Liver (tissue), 9 donors: Measurements from ENCODE around the gene RALY. TPM values are rescaled to one million over a fixed set of nuclear protein-coding genes. Genes with fewer than 3 reads are reported as not detected.

Source experiments
- DNase-seq: peaks from one replicate; pipeline ENCODE4 v3.0.0-alpha.2; 2017; ENCODE audit warnings: low spot score
- H3K27ac ChIP-seq, 2 donors: one replicate each; pipeline ENCODE4 v1.7.0; 2013; ENCODE audit warnings: inconsistent platforms in 2 of 2, low read length in 2 of 2, control low read depth in 1 of 2, low read depth in 1 of 2, mild to moderate bottlenecking in 1 of 2
- H3K27me3 ChIP-seq, 4 donors: one replicate each; pipeline versions ENCODE4 v1.6.1 to v1.7.0; 2013; ENCODE audit warnings: low read length in 3 of 4, inconsistent platforms in 1 of 4, mild to moderate bottlenecking in 1 of 4, moderate library complexity in 1 of 4; ENCODE audit not compliant: control insufficient read depth in 4 of 4, insufficient read depth in 4 of 4
- H3K36me3 ChIP-seq, 4 donors: one replicate each; pipeline versions ENCODE4 v1.6.1 to v1.7.0; 2013; ENCODE audit warnings: low read length in 3 of 4, mild to moderate bottlenecking in 3 of 4, low read depth in 1 of 4, moderate library complexity in 1 of 4; ENCODE audit not compliant: control insufficient read depth in 4 of 4, insufficient read depth in 3 of 4
- H3K4me1 ChIP-seq, 4 donors: one replicate each; pipeline versions ENCODE4 v1.6.1 to v1.7.0; 2013; ENCODE audit warnings: low read length in 3 of 4, mild to moderate bottlenecking in 3 of 4, moderate library complexity in 1 of 4; ENCODE audit not compliant: control insufficient read depth in 4 of 4, insufficient read depth in 4 of 4
- H3K4me3 ChIP-seq, 3 donors: one replicate each; pipeline versions ENCODE4 v1.6.1 to v1.7.0; 2013; ENCODE audit warnings: low read length in 3 of 3, control low read depth in 1 of 3, low read depth in 1 of 3, mild to moderate bottlenecking in 1 of 3
- H3K9ac ChIP-seq, 2 donors: one replicate each; pipeline ENCODE4 v1.7.0; 2013; ENCODE audit warnings: low read length in 2 of 2, mild to moderate bottlenecking in 2 of 2, moderate library complexity in 2 of 2, control low read depth in 1 of 2, low read depth in 1 of 2
- H3K9me3 ChIP-seq, 4 donors: one replicate each; pipeline versions ENCODE4 v1.6.1 to v1.7.0; 2013; ENCODE audit warnings: low read length in 3 of 4; ENCODE audit not compliant: control insufficient read depth in 4 of 4
- EGR1 ChIP-seq, 2 donors: IDR thresholded peaks; 2 replicates each; pipeline ENCODE4 v1.6.1; 2016 to 2018; ENCODE audit warnings: antibody characterized with exemption in 2 of 2, low read depth in 2 of 2
- FOXA1 ChIP-seq: IDR thresholded peaks from 2 replicates; pipeline ENCODE4 v1.6.1; 2016; ENCODE audit warnings: antibody characterized with exemption
- FOXA2 ChIP-seq: IDR thresholded peaks from 2 replicates; pipeline ENCODE4 v1.6.1; 2016; ENCODE audit warnings: antibody characterized with exemption
- GABPA ChIP-seq, 2 donors: IDR thresholded peaks in 1 of 2; conservative IDR thresholded peaks in 1 of 2; 2 replicates each; pipeline ENCODE4 v1.6.1; 2016; ENCODE audit warnings: antibody characterized with exemption in 2 of 2, mild to moderate bottlenecking in 1 of 2, moderate library complexity in 1 of 2
- HNF4A ChIP-seq, 2 donors: conservative IDR thresholded peaks; 2 replicates each; pipeline ENCODE4 v1.6.1; 2016; ENCODE audit warnings: antibody characterized with exemption in 2 of 2, mild to moderate bottlenecking in 2 of 2
- NR2F2 ChIP-seq: IDR thresholded peaks from 2 replicates; pipeline ENCODE4 v1.6.1; 2016; ENCODE audit warnings: antibody characterized with exemption
- RAD21 ChIP-seq, 2 donors: IDR thresholded peaks; 2 replicates each; pipeline ENCODE4 v1.6.1; 2016; ENCODE audit warnings: antibody characterized with exemption in 2 of 2, mild to moderate bottlenecking in 2 of 2
- RXRA ChIP-seq, 2 donors: IDR thresholded peaks; 2 replicates each; pipeline ENCODE4 v1.6.1; 2017 to 2018; ENCODE audit warnings: antibody characterized with exemption in 2 of 2, mild to moderate bottlenecking in 1 of 2
- SP1 ChIP-seq: IDR thresholded peaks from 2 replicates; pipeline ENCODE4 v1.6.1; 2018; ENCODE audit warnings: antibody characterized with exemption, mild to moderate bottlenecking
- TAF1 ChIP-seq: conservative IDR thresholded peaks from 2 replicates; pipeline ENCODE4 v1.6.1; 2016; ENCODE audit warnings: antibody characterized with exemption, mild to moderate bottlenecking
- YY1 ChIP-seq: IDR thresholded peaks from 2 replicates; pipeline ENCODE4 v1.6.1; 2016; ENCODE audit warnings: antibody characterized with exemption, mild to moderate bottlenecking
- WGBS: extraction: QIAGEN DNeasy Blood & Tissue Kit; methylation state at CpG from one replicate; pipeline ENCODE4 v1.1.7; 2013; 5-methylcytosine and 5-hydroxymethylcytosine counted together
- polyA plus RNA-seq, 2 donors: library from polyadenylated mRNA; stranded (reverse) in 1 of 2; unstranded in 1 of 2; fragments of 200-250 nt in 1 of 2; fragments of >200 nt in 1 of 2; fragmentation: Nextera tagmentation in 1 of 2; extraction: Ambion mirVana in 1 of 2; gene quantifications; one replicate each; pipeline versions ENCODE4 v1.2.1 to v1.2.3, GENCODE V29; 2013 to 2015
- total RNA-seq, 2 donors: library from RNA; depleted of rRNA; stranded (reverse); fragments of >200 nt; gene quantifications; one replicate each; pipeline ENCODE4 v1.2.3, GENCODE V29; 2014
- TF ChIP-seq, protein P1 (sequence below): fragments of 150-350 bp; IDR thresholded peaks from 2 replicates; pipeline ENCODE4 v1.5.1; 2017; ENCODE audit warnings: improper control_type of control experiment, low read depth, low read length; ENCODE audit not compliant: missing input control
- TF ChIP-seq, protein P2 (sequence below): IDR thresholded peaks from 2 replicates; pipeline ENCODE4 v1.6.1; 2016; ENCODE audit warnings: antibody characterized with exemption
- TF ChIP-seq, protein P3 (sequence below): IDR thresholded peaks from 2 replicates; pipeline ENCODE4 v1.6.1; 2016; ENCODE audit warnings: antibody characterized with exemption
- TF ChIP-seq, protein P4 (sequence below): IDR thresholded peaks from 2 replicates; pipeline ENCODE4 v1.6.1; 2016; ENCODE audit warnings: antibody characterized with exemption, mild to moderate bottlenecking
- TF ChIP-seq, protein P5 (sequence below): IDR thresholded peaks from 2 replicates; pipeline ENCODE4 v1.6.1; 2016; ENCODE audit warnings: antibody characterized with exemption
- donor health status: healthy.
- donor health status: healthy.
- donor health status: healthy.
- donor health status: healthy.
- donor health status: healthy.

Gene RALY
- total and polyA plus RNA-seq, 4 donors, result 23.1 to 47.4 (median 33.3) TPM

DNA sequence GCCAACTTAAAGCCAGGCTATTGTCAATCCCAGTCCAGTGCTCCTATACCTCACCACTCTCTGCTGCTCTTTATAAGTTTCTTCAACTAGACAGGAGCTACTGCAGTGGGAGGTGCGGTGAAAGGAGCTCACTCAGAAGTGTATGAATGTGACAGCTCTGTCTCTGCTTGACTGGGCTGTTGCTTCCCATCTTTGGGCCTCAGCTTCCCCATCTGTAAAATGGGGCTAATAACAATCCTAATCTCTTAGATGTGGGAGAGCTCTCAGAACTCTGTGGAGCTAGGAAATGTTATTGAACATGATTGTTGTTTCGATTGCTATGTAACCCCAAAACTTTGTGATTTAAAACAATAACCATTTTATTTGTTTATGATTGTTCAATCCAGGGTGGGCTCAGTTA is 8.4 kb upstream of the RALY start:
- no peak for TF ChIP-seq YY1
- TF ChIP-seq, protein P1, sequence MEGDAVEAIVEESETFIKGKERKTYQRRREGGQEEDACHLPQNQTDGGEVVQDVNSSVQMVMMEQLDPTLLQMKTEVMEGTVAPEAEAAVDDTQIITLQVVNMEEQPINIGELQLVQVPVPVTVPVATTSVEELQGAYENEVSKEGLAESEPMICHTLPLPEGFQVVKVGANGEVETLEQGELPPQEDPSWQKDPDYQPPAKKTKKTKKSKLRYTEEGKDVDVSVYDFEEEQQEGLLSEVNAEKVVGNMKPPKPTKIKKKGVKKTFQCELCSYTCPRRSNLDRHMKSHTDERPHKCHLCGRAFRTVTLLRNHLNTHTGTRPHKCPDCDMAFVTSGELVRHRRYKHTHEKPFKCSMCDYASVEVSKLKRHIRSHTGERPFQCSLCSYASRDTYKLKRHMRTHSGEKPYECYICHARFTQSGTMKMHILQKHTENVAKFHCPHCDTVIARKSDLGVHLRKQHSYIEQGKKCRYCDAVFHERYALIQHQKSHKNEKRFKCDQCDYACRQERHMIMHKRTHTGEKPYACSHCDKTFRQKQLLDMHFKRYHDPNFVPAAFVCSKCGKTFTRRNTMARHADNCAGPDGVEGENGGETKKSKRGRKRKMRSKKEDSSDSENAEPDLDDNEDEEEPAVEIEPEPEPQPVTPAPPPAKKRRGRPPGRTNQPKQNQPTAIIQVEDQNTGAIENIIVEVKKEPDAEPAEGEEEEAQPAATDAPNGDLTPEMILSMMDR, result no peak
- Histone ChIP-seq H3K27me3 (no peaks in the 10 kb centered on the region), H3K4me1 (peaks cover 0 to 7% (median 5%) of the 10 kb centered on the region in 4 donors), H3K36me3 (no peaks in the 10 kb centered on the region), H3K9me3 (no peaks in the 10 kb centered on the region), H3K27ac (no peak overlapping the region), H3K4me3 (no peak overlapping the region), H3K9ac (no peak overlapping the region)
- 94% methylated on average over 2 of the region's 2 CpGs for WGBS
- DNase-seq, result no peak

DNA sequence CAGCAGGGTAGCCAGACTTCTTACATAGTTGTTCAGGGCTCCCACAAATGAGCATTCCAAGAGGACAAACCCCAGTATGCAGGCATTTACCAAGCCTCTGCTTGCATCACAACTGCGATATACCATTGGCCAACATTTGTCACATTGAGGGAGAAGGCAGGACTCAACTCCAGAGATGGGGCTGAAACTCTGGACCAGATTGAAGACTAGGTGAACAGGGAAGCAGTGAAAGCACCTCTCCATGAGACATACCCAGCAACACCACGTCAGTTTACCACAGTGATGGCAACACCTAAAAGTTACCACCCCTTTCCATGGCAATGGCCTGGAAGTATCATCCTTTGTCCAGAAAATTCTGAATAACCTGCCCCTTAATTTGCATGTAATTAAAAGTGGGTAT is 7.9 kb upstream of the RALY start:
- Histone ChIP-seq H3K27me3 (no peaks in the 10 kb centered on the region), H3K9ac (no peak overlapping the region), H3K9me3 (no peaks in the 10 kb centered on the region), H3K4me1 (peaks cover 0 to 7% (median 5%) of the 10 kb centered on the region in 4 donors), H3K27ac (no peak overlapping the region), H3K4me3 (no peak overlapping the region), H3K36me3 (no peaks in the 10 kb centered on the region)
- no peak for TF ChIP-seq FOXA2
- TF ChIP-seq FOXA1, result no peak
- DNase-seq, result no peak
- 50% methylated on average over 2 of the region's 2 CpGs for WGBS

DNA sequence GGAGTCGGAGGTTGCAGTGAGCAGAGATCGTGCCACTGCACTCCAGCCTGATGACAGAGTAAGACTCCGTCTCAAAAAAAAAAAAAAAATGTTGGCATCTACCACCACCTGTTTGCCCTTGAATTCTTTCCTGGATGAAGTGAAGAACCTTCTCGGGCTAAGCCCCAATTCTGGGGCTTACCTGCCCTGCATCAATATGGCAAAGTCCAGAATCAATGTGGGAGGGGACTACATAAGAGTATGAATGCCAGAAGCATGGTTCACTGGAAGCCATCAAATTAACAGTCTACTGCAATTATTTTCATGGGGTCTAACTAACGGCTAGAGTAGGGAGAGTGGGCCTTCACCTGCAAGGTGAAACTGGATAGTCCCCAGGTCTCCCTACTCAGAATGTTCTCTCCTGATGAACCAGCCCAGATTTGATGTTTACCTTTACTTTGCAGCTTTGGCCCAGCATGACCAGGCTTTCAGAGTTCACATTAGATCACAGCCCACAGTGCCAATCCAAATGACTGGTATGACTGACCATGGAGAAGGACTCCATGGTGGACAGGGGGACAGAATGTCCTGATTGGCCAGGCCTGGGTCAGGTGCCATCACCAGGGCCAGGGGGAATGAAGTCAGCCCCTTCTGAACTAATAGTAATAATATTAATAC is 7.0 kb upstream of the RALY start:
- Histone ChIP-seq H3K9me3 (no peaks in the 10 kb centered on the region), H3K27ac (no peak overlapping the region), H3K36me3 (no peaks in the 10 kb centered on the region), H3K9ac (no peak overlapping the region), H3K4me1 (peaks cover 0 to 11% (median 7%) of the 10 kb centered on the region in 4 donors), H3K4me3 (no peak overlapping the region), H3K27me3 (no peaks in the 10 kb centered on the region)
- no peak for DNase-seq
- 57% methylated on average over 5 of the region's 5 CpGs for WGBS
- no peak for TF ChIP-seq FOXA2
- TF ChIP-seq, protein P2, sequence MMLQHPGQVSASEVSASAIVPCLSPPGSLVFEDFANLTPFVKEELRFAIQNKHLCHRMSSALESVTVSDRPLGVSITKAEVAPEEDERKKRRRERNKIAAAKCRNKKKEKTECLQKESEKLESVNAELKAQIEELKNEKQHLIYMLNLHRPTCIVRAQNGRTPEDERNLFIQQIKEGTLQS, result no peak
- TF ChIP-seq, protein P3, sequence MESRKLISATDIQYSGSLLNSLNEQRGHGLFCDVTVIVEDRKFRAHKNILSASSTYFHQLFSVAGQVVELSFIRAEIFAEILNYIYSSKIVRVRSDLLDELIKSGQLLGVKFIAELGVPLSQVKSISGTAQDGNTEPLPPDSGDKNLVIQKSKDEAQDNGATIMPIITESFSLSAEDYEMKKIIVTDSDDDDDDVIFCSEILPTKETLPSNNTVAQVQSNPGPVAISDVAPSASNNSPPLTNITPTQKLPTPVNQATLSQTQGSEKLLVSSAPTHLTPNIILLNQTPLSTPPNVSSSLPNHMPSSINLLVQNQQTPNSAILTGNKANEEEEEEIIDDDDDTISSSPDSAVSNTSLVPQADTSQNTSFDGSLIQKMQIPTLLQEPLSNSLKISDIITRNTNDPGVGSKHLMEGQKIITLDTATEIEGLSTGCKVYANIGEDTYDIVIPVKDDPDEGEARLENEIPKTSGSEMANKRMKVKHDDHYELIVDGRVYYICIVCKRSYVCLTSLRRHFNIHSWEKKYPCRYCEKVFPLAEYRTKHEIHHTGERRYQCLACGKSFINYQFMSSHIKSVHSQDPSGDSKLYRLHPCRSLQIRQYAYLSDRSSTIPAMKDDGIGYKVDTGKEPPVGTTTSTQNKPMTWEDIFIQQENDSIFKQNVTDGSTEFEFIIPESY, result no peak
- no peak for TF ChIP-seq EGR1 (IDR thresholded peaks at IDR 0.05; ENCODE audit: low read depth in 2 of 2)
- peak; percentile 51 for TF ChIP-seq SP1
- TF ChIP-seq RAD21 (IDR thresholded peaks at IDR 0.05), result no peak
- TF ChIP-seq, protein P4, sequence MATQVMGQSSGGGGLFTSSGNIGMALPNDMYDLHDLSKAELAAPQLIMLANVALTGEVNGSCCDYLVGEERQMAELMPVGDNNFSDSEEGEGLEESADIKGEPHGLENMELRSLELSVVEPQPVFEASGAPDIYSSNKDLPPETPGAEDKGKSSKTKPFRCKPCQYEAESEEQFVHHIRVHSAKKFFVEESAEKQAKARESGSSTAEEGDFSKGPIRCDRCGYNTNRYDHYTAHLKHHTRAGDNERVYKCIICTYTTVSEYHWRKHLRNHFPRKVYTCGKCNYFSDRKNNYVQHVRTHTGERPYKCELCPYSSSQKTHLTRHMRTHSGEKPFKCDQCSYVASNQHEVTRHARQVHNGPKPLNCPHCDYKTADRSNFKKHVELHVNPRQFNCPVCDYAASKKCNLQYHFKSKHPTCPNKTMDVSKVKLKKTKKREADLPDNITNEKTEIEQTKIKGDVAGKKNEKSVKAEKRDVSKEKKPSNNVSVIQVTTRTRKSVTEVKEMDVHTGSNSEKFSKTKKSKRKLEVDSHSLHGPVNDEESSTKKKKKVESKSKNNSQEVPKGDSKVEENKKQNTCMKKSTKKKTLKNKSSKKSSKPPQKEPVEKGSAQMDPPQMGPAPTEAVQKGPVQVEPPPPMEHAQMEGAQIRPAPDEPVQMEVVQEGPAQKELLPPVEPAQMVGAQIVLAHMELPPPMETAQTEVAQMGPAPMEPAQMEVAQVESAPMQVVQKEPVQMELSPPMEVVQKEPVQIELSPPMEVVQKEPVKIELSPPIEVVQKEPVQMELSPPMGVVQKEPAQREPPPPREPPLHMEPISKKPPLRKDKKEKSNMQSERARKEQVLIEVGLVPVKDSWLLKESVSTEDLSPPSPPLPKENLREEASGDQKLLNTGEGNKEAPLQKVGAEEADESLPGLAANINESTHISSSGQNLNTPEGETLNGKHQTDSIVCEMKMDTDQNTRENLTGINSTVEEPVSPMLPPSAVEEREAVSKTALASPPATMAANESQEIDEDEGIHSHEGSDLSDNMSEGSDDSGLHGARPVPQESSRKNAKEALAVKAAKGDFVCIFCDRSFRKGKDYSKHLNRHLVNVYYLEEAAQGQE, result no peak
- TF ChIP-seq YY1, result no peak
- TF ChIP-seq HNF4A (conservative IDR thresholded peaks at IDR 0.05), result peak in 1 of 2 donors; percentile 40
- TF ChIP-seq, protein P5, sequence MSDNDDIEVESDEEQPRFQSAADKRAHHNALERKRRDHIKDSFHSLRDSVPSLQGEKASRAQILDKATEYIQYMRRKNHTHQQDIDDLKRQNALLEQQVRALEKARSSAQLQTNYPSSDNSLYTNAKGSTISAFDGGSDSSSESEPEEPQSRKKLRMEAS, result no peak
- no peak for TF ChIP-seq TAF1
- TF ChIP-seq RXRA (IDR thresholded peaks at IDR 0.05), result peak; percentile 58 to 72
- no peak for TF ChIP-seq GABPA (IDR thresholded peaks at IDR 0.05 in 1 of 2, conservative IDR thresholded peaks at IDR 0.05 in 1 of 2)
- TF ChIP-seq NR2F2, result no peak
